ENCODE measurements around the gene FITM1. TPM values are rescaled to one million over a fixed set of nuclear protein-coding genes. Genes with fewer than 3 reads are reported as not detected.

The FITM1 gene
- polyA plus RNA-seq, 2 of the 4 experiments (the other 2 are of a cell fraction): 0.06 TPM; not detected in 1

GRCh38 chr14:24095271-24096068 lies 35.0 kb upstream of the FITM1 start:
- TF ChIP-seq USF2 (IDR thresholded peaks at IDR 0.05) (peak; percentile 73), PHF8 (IDR thresholded peaks at IDR 0.05; ENCODE audit: borderline replicate concordance, low read depth) (no peak), MAX (IDR thresholded peaks at IDR 0.05) (0 out of 2 replicates have a peak, but pooled peaks have one; percentile 19)
- peak in 1 of 2 experiments; percentile 62 for DNase-seq (ENCODE audit: low read depth in 1 of 2, low spot score in 1 of 2)
- 58% methylated on average over 12 of the region's 12 CpGs for WGBS (ENCODE audit: missing lambda C conversion rate)
- no peak for FAIRE-seq
- Histone ChIP-seq H3K27ac (peak overlapping the region; percentile 95 to 100), H3K4me3 (peak overlapping the region; percentile 70), H3K9me3 (no peaks in the 10 kb centered on the region), H3K4me1 (peaks cover 18% of the 10 kb centered on the region), H3K4me2 (peak overlapping the region; percentile 89)
- ChIA-PET CTCF (interaction anchor here (0.9 to 12.6 kb wide), 10 partner anchors 10 to 78 kb away, joined by 3 to 405 read pairs (median 4); partner anchors contain the start of genes IRF9 and PSME1), POLR2A (interaction anchor here (1.2 to 3.7 kb wide), 5 partner anchors 9 to 43 kb away, joined by 5 to 55 read pairs (median 16); partner anchors contain the start of genes CARMIL3, DCAF11 and NRL)
- peak in 1 of 2 experiments; percentile 4; a peak in 3 of 6 replicates for ATAC-seq

GRCh38 chr14:24096545-24097181 lies 33.8 kb upstream of the FITM1 start:
- Histone ChIP-seq H3K4me3 (no peak overlapping the region), H3K9me3 (no peaks in the 10 kb centered on the region), H3K4me1 (peaks cover 18% of the 10 kb centered on the region), H3K27ac (no peak overlapping the region), H3K4me2 (no peak overlapping the region)
- whole genome bisulfite sequencing (ENCODE audit: missing lambda C conversion rate): 93% methylated on average over 8 of the region's 8 CpGs
- CTCF ChIA-PET: interaction anchor here (1.1 to 12.6 kb wide), 5 partner anchors 9 to 64 kb away, joined by 3 to 405 read pairs (median 10); partner anchors contain the start of genes CARMIL3 and IRF9
- FAIRE-seq (no peak), ATAC-seq (no peak), DNase-seq (ENCODE audit: low read depth in 1 of 2, low spot score in 1 of 2) (no peak)
- TF ChIP-seq EHMT2 (IDR thresholded peaks at IDR 0.05; ENCODE audit: low read depth): no peak
- TF ChIP-seq NR3C1 (IDR thresholded peaks at IDR 0.05): no peak
- POLR2A ChIA-PET: no interaction called here

- no peak for FAIRE-seq
- ChIA-PET POLR2A (no interaction called here), CTCF (interaction anchor here (0.8 to 13.3 kb wide), 5 partner anchors 3 to 89 kb away, joined by 3 to 405 read pairs (median 225); partner anchors contain the start of gene PCK2)
Measured at GRCh38 chr14:24098229-24098926, 32.1 kb upstream of the FITM1 start.

More at GRCh38 chr14:24098229-24098926, 32.1 kb upstream of the FITM1 start:
- no peak overlapping the region for H3K4me3 ChIP-seq
- no peak overlapping the region for H3K4me2 ChIP-seq
- peaks cover 12% of the 10 kb centered on the region for H3K4me1 ChIP-seq
- DNase-seq (ENCODE audit: low read depth in 1 of 2, low spot score in 1 of 2) (no peak), ATAC-seq (no peak)
- no peak for TF ChIP-seq NFE2L2 (conservative IDR thresholded peaks at IDR 0.05; ENCODE audit: low read length)
- TF ChIP-seq TP53 (CRISPR knock-in tag; IDR thresholded peaks at IDR 0.05): no peak
- TF ChIP-seq RARB (CRISPR knock-in tag; IDR thresholded peaks at IDR 0.05): no peak
- TF ChIP-seq HEYL (CRISPR knock-in tag; IDR thresholded peaks at IDR 0.05): no peak
- no peak for TF ChIP-seq EHMT2 (IDR thresholded peaks at IDR 0.05; ENCODE audit: low read depth)
- no peak for TF ChIP-seq MYC (IDR thresholded peaks at IDR 0.05; ENCODE audit: borderline replicate concordance, low read length)
- no peak for TF ChIP-seq NPAS2 (CRISPR knock-in tag; IDR thresholded peaks at IDR 0.05; ENCODE audit: borderline replicate concordance)
- TF ChIP-seq MAFK (IDR thresholded peaks at IDR 0.05; ENCODE audit: partially characterized antibody): no peak
- no peak for TF ChIP-seq HES2 (IDR thresholded peaks at IDR 0.05)
- TF ChIP-seq FOXS1 (CRISPR knock-in tag; IDR thresholded peaks at IDR 0.05): no peak
- TF ChIP-seq JUNB (IDR thresholded peaks at IDR 0.05): no peak
- TF ChIP-seq ZC3H11A (IDR thresholded peaks at IDR 0.05): no peak
- TF ChIP-seq, protein P1, sequence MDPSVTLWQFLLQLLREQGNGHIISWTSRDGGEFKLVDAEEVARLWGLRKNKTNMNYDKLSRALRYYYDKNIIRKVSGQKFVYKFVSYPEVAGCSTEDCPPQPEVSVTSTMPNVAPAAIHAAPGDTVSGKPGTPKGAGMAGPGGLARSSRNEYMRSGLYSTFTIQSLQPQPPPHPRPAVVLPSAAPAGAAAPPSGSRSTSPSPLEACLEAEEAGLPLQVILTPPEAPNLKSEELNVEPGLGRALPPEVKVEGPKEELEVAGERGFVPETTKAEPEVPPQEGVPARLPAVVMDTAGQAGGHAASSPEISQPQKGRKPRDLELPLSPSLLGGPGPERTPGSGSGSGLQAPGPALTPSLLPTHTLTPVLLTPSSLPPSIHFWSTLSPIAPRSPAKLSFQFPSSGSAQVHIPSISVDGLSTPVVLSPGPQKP (IDR thresholded peaks at IDR 0.05; ENCODE audit: low read depth, low read length): no peak
- no peak for TF ChIP-seq HMGXB4 (CRISPR knock-in tag; IDR thresholded peaks at IDR 0.05; ENCODE audit: borderline replicate concordance)
- no peak for TF ChIP-seq CHD2 (IDR thresholded peaks at IDR 0.05; ENCODE audit: low read length, partially characterized antibody)
- no peak for TF ChIP-seq EHF (CRISPR knock-in tag; IDR thresholded peaks at IDR 0.05)
- TF ChIP-seq SMC3 (IDR thresholded peaks at IDR 0.05): no peak
- no peaks in the 10 kb centered on the region for H3K9me3 ChIP-seq
- H3K27ac ChIP-seq: no peak overlapping the region
- 91% methylated on average over 16 of the region's 16 CpGs for WGBS (ENCODE audit: missing lambda C conversion rate)

Measured in A549 (cell line).